Measurements from ENCODE around the gene SLC51B.
"Not testable (repeated sequence)": the region's sequence is repeated elsewhere in the genome, so short reads cannot be mapped to it uniquely, and the experiment has no call there.

SLC51B gene
- total RNA-seq: 0 to 0.66 (median 0.05) reads per million in 17 experiments

DNA sequence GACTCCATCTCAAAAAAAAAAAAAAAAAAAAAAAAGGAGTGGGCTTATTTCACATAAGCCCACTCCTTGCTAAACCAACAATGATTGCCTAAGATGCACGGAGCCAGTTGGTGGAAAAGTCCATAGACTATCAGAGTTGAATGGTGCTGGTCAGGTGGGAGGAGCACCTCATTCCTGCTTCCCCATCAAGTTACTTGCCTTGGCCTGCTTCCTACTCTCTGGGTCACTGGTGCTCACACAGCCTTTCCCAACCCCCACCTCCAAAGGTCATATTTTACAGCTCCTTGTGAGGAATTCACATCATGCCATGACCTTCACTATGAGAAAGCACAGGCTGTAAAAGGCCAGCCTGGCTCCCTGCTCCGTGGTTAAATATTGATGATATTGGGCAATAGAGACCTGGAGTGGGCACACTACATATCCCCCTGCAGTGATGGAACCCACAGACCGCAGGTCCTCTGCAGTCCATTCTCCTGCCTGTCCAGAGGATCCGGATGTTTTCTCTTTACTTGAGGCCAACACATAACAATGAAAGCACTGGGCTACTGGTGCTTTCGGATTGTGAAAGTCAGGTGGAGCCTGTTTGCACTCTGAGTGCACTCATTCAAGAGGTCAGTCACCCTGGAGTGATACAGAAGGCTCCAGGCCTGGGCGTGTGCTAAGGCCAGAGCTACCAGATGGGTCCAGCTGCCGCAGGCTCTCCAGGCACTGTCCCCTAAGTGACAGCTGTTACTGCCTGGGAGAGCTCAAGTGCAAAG, at the start of gene SLC51B:
Gene SLC51B (plus strand): TSS at position 664 of the 758 bp plus-strand sequence. CDS start 4,618 bp downstream, outside the sequence.
- DNase-seq: peak; percentile 37 to 65 (median 46)

DNA sequence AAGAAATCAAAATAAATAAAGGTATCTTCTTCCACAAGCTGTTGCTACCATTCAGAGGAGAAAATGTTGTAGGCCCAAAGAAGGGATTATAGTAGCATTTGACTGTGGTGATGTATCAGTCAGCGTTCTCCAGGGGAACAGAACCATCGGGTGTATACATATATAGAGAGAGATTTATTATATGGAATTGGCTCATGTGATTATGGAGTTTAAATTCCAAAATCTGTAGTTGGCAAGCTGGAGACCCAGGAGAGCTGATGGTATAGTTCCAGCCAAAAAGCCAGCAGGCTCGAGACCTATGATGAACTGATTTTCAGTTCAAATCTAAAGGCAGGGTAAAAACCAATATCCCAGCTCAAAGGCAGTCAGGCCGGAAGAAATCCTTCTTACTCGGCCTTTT, 48.1 kb upstream of the SLC51B start:
- DNase-seq: no peak

DNA sequence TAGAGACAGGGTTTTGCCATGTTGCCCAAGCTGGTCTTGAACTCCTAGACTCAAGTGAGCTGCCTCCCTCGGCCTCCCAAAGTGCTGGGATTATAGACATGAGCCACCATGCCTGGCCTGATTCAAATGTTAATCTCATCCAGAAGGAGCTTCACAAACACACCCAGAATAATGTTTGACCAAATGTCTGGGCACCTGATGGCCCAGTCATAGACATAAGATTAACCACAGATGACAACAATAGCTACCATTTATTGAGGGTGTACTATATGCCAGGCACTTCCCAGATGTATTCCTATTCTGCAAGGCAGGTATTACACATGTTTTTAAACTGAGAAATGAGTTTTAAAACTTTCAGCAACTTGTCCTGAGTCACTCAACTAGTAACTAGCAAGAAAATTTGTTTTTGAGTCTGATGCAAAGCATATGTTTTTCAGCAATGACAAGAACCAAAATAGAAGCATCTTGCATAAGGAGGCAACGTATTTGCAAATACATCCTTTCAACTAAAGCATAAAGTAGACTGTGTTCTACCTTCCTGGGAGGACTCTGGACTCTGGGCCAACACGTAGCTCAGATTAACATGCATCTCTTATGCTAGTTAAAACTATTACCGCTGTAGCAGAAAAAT, 47.3 kb upstream of the SLC51B start:
- DNase-seq: no peak

DNA sequence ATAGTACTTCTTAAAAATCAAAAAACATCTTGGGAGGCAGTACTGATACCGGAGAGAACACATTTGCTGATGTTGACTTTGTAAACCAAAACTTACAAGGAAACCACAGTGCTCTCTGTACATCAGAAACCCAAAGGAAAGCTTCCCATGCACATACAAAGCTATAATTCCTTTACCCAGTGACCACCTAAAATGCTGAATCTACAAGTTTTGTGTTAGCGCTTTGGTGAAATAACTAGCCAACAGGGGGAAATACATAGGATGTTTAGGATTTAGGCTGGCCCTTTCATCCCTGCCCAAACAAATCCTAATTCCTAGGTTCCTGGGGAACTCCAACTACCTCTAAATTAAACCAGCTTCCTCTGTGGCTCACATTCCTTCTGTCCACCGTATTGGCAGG, 40.2 kb upstream of the SLC51B start:
- no peak for DNase-seq

DNA sequence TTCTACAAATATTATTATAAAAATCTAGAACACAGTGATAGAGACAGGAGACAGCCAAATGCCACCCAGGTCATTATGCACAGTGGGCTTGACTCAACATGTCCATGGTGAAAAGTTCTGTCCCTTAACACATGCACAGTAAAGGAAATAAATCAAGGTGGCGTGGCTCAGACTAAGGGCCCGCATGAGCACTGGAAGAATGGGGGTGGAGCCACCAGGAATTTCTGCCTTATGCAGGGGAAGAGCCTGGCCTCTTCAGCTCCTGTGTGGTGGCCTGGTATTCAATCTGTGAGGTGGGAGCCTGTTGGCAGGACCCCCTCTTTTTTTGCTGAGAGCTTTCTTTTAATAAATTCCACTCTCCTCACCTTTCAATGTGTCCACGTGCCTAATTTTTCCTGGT, 38.3 kb upstream of the SLC51B start:
- no peak for DNase-seq

DNA sequence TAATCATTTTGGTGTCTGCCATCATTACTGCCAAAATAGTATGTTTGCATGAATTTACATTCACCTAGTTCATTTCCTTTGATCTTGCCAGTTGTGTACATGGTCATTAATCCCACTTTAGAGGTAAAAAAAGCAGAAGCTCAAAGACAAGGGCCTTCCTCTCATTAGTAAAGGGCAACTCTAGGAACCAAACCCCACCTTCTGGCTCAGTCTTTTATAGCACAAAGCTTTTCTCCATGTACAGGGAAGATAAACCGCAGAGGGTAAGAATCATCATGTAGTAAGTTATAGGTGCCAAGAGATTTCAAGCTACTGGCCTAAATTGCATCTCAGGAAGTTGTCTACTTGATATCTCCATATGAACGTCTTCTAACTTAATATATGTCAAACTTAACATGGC, 36.2 kb upstream of the SLC51B start:
- peak in 3 of 4 experiments; percentile 48 to 61 (median 51) for DNase-seq

DNA sequence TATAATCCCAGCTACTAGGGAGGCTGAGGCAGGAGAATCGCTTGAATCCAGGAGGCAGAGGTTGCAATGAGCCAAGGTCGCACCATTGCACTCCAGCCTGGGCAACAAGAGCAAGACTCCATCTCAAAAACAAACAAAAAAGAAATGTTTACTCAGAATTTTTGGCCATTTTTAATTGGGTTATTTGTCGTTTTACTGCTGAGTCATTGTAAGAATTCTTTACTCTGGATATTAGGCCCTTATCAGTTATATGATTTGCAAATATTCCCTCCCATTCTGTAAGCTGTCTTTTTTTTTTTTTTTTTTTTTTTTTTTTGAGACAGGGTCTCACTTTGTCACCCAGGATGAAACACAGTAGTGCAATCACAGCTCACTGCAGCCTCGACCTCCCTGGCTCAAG, 34.0 kb upstream of the SLC51B start:
- not testable (repeated sequence) for DNase-seq

DNA sequence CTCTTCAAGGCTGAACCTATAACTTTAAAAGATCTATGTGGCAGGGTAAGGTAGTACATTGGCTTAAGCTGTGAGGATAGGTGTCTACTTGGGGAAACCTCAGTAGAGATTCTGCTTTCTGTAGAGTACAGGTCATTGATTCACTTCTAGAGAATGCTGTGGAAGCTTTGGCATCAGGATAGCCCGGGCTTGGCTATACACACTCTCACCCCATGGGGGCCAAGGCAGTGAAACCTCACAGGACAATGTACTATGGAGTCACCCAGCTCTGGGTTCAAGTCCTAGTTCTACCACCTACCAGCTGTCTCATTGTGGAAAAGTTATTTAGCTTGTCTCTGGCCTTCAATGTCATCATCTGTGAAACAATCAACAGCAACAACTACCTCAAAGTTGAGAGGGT, 24.8 kb upstream of the SLC51B start:
- DNase-seq: no peak

DNA sequence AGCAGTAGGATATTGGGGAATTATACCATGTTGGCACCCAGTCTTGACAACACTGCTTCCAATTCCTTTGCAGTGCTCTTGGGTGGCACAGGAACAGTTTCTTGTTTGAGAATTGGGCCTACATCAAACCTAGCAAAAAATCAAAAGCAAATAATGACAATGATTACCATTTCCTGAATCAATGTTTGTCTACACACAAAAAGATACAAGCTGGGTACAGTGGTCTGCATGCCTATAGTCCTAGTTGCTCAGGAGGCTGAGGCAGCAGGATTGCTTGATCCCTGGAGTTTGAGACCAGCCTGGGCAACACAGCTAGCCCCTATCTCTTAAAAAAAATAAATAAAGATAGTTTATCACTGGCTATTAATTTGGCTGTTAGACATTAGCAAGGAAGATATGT, 23.7 kb upstream of the SLC51B start:
- DNase-seq: no peak

DNA sequence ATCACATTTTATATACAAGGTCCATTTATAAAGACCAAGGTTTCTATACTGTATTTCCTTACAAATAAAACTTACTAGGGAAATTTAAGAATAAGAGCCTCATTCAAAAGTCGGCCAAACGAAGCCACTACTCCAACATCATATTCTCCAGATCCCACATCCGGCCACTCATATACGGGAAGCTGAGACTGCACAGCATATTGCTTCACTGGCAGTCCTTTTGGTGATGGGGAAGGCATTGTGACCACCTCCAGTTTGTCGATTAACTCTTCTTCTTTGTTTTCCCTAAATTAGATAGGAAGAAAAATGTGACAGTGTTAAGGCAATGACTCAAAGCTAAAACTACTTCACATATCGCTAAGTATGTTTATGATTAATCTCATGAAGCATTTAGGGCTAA, 18.4 kb upstream of the SLC51B start:
- DNase-seq: no peak

DNA sequence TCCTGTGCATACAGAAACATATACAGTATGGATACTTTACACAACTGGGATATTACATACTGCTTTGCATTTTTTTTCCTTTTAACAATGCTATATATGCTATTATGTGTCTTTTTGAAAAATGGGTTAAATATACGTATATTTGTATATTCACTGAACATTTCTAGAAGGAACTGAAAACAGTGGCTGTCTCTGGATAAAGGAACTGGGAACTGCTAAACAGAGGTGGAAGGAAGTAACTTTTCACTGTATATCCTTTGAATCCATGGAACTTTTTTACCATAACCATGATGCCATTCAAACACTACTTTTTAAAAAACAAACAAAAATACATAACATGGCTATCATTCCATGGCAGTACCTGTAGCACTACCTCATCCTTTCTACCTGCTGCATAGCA, 17.6 kb upstream of the SLC51B start:
- DNase-seq: peak in 3 of 4 experiments; percentile 11 to 60 (median 48)

DNA sequence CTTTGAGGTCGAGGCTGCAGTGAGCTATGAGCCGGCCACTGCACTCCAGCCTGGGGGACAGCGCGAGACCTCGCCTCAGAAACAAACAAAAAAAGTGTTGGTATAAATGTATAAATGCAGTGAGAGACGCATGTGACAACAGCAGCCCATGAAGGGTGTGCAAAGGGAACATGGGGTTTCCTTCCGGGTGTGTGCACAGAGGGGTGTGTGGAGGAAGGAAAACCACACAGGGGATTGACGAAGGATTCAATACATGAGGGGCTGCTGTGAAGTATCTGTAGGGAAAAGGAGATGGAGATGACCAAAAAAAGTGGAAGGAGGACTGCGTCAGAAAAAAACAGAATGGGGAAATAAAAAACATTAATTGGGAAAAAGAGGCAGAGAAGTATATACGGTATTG, 16.8 kb upstream of the SLC51B start:
- peak; percentile 8 to 27 (median 18) for DNase-seq

DNA sequence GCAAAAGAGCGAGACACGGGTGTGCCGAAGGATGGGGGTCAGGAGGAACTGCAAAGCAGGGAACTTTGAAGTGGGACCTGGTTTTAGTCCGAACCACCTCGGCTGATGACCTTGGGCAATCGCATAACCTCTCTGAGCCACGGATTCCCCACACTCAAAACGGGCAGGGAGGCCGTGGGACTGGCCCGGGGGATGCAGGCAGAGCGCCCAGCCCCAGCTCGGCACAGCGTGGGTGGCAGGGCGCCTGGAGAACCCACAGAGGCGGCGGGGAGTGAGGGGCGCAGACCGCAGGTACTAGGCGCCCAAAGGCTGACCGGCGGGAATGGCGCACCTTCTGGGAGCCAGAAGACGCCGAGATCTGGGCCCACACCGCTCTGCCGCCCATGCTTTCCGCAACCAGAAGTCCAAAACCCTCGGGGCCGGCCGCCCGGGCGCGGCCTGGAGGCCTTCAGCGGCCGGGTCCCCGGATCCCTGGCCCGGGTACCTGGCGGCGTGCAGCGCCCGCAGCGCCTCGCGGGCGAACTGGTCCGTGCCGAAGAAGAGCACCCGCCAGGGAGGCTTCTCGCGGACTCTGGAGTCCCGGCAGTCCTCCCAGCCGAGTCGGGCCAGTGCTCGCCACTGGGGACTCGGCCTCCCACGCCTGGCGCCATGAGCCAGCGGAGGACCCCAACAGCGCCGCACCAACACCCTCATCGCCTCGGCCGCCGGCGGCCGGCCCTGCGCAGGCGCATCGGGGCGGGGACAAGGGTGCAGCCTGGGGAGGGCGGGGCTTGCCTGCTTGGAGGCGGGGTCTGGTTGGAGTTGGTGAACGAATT, 16.1 kb upstream of the SLC51B start, which contains the start of gene MTFMT:
Gene MTFMT (minus strand): TSS at position 719 of the 815 bp plus-strand sequence. CDS start 26 bp downstream, at position 693.
- peak; percentile 86 to 96 (median 94) for DNase-seq

DNA sequence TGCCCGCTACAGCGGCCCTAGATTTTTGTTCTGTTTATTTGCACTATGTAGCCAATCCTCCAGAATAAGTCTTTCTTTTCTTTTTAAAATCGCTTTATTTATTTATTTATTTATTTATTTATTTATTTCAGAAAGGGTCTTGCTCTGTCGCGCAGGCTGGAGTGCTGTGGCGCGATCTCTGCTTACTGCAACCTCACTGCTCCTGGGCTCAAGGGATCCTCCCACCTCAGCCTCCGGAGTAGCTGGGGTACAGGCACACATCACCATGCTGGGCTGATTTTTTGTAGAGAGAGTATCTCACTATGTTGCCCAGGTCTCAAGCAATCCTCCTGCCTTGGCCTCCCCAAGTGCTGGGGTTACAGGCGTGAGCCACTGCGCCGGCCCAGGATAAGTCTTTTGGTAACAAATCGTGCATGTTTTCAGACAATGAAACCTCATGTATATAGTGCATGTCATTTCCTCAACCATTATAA, 15.4 kb upstream of the SLC51B start:
- DNase-seq: no peak

DNA sequence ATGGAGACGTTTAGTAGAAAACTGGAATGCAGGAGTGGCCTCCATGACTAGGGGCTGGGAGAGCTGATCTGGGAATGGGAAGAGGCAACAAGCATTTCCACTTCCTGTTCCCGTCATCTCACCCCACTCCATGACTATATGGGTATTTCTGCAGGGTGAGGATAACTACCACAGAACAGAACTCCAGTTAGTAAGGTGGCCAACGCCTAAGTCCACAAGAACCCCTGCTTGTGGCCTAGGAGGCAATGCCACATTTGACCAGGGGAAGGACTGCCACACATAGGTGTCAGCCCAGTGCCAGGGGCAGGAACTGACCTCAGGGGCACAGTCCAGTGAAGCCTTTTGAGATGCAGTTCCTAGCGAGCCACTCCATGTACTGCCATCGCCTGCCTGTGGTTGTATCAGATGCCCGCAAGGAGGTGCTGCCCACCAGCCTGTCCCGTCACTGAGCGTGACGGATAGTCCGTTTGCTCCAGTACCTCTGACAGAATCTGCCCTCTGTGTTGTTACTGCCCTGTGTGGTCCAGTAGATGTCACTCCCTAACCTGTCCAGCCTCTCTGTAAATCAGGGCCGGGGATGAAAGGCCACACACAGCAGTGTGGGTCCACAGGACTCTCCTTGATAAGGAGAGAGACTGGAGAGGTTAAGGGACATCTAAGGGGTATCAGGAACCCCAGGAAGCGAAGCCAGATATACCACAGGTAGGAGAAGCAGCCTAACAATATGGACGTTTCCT, 12.2 kb upstream of the SLC51B start:
- peak; percentile 63 to 78 (median 72) for DNase-seq

DNA sequence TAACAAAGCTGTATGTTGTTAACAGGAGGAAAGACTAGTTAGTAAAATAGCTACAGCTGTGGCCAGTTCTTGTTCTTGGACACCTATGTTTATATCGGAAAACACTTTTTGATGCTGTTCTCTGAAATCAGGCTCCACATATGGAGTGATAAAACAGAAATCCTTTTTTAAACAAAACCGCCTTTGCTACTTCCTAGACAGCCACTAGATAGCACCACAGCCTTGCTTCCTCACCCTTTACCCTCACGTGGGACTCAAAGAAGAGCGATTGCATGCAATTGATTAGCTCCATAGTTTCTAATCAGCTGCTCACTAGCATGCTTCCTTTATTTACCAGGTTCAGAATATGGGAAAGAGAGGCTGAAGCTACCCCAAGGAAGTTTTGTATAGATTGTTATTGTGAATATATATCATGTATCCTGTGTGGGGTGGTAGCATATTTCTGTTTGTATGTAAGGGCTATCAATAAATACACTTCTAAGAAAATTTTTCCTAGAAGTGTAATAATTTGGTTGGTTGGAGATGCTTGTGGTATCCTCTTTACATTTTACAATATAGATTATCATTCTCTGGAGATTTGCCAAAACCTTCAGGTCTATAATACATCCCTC, 11.4 kb upstream of the SLC51B start:
- peak; percentile 41 to 70 (median 62) for DNase-seq

DNA sequence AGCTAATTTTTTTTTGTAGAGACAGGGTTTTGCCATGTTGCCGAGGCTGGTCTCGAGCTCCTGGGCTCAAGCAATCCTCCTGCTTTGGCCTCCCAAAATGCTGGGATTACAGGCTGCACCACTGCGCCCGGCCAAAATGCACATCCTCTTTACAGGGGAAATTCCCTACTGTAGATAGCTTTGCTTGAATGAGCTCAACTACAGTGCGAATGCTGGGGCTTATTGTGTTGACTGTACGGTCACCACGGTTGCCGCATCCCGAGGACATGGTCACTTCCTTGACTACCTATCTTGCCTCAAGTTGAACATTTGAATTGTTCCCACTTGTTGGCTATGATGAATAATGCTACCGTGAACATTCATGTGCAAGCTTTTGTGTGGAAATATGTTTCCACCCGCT, 10.5 kb upstream of the SLC51B start:
- no peak for DNase-seq

DNA sequence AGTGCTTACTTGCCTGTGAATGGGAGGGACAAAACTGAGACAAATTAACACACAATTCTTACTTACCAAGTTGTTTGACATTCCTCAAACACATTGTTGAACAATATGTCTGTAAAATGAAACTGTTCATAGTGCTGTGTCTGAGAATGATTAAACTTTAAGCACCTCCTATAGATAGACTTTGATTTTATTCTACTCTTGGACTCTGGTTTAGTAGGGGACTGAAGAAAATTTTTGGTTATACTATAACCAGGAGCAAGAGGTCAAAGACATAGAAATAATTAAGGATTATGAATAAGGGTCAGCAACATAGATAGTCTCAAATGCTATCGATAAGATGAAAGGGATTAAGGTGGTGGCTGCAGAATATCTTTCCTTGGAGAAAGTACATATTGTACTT, 7.9 kb upstream of the SLC51B start:
- DNase-seq: no peak

DNA sequence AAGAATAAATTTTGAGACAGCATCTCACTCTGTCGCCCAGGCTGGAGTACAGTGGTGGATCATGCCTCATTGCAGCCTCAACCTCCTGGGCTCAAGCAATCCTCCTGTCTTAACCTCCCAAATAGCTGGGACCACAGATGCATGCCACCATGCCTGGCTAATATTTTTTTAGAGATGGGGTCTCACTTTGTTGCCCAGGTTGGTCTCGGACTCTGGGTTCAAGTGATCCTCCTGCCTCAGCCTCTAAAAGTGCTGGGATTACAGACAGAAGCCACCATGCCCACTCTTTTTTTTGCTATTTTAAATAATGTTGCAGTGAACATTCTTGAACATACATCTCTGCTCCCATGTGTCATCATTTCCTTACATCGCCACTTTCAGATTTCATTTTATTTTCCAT, 6.8 kb upstream of the SLC51B start:
- DNase-seq: no peak

DNA sequence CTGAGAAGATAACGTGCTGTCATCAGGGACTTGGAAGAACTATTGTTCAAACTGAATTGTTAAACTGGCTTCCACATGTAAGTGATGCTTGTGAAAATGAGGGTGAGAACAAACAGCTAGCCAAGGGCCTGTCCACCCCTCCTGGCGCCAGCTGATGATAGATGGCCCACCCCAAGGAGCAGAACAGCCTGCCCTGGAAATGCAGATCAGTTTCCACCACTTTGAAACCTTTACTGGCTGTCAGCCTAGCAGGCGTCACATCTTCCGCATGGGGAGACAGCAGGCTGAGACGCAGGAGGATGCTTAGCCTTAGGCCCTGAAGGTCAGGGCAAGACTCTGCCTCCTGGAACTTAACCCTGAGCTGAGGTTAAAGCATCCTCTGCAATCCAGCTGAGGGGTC, 6.4 kb upstream of the SLC51B start:
- no peak for DNase-seq

DNA sequence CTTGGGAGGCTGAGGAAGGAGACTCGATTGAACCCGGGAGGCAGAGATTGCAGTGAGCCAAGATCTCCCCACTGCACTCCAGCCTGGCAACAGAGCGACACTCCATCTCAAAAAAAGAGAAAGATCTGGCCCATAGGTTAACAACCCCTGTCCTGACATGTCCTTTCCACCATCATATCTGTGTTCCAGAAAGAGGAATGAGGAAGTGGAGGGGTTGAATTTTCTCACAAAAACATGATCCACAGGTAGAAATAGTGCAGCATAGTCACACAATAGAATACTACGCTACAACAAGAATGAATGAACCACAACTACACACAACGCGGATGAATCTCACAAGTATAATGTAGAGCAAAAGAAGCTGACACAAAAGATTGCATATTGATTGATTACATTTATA, 4.7 kb upstream of the SLC51B start:
- no peak for DNase-seq

DNA sequence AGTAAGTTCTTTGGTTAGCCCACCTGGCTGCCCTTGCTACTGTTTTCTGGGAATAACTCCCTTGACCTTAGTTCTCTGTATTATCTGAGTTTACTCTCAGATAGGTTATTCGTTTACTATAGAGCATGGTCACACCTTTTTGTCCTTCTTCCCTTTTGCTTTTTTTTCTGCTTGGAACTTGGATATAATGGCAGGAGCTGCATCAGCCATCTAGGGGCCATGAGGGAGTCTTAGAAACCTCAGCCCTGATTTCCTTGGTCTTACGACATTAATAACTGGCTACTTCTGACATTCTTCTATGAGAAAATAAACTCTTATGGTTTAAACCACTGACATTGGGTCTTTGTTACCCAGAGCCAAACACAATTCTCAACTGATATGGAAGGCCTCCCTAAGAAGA, 3.4 kb upstream of the SLC51B start:
- no peak for DNase-seq
